ENCODE measurements around the gene CBR1. TPM values are rescaled to one million over a fixed set of nuclear protein-coding genes. Genes with fewer than 3 reads are reported as not detected.

CBR1 gene
- total and polyA plus RNA-seq, 4 donors = 26.4 to 178 (median 64.3) TPM

DNA sequence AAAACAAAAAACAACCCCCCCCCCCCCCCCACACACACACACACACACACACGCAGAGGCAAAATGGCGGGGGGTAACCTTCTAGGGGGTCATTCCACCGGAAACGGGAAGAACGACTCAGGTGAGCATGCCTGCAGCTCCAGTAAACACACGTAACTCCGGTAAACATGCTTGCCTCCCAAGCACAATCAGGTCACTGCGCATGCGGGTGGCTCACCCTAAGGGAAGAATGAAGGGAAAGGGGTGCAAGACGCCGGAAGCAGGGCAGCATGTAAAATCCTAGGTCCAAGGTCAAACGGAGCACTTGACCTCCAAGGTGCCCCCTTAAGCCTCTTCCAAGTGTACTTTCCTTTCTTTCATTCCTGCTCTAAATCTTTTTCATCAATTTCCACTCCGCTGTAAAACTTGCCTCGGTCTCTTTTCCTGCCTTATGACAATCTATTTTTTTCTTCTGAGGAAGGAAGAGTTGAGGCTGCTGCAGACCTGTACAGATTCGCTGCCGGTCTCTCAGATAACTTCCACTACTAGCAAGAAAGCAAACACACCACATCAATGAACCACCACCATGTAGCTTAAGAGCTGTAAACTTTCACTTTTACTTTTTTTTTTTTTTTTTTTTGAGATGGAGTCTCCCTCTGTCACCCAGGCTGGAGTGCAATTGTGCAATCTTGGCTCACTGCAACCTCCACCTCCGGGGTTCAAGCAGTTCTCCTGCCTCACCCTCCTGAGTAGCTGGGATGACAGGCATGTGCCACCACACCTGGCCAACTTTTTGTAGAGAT lies 44.0 kb downstream of the CBR1 start:
- Histone ChIP-seq H3K27ac (ENCODE audit: low read depth in 1 of 2, low read length in 2 of 2) (no peak overlapping the region), H3K36me3 (ENCODE audit: control insufficient read depth in 1 of 2, insufficient read depth in 2 of 2, low read length in 1 of 2) (no peaks in the 10 kb centered on the region), H3K4me1 (ENCODE audit: control insufficient read depth in 1 of 2, insufficient read depth in 2 of 2, low read length in 2 of 2) (no peaks in the 10 kb centered on the region), H3K4me3 (ENCODE audit: low read length in 2 of 2) (no peak overlapping the region), H3K27me3 (ENCODE audit: control insufficient read depth in 1 of 2, insufficient read depth in 2 of 2, low read length in 1 of 2) (no peaks in the 10 kb centered on the region), H3K9me3 (ENCODE audit: control insufficient read depth, low read length) (no peaks in the 10 kb centered on the region)
- ATAC-seq (ENCODE audit: low FRiP score) (no peak), DNase-seq (no peak)
- intact Hi-C loops (cut with DNase I) = loop anchor here in 1 of 2 donors (5.0 kb wide), 1 partner anchor 52 kb away; the partner anchor contains the start of gene SETD4
- 79% methylated on average over 17 of the region's 17 CpGs for WGBS, 2 donors

DNA sequence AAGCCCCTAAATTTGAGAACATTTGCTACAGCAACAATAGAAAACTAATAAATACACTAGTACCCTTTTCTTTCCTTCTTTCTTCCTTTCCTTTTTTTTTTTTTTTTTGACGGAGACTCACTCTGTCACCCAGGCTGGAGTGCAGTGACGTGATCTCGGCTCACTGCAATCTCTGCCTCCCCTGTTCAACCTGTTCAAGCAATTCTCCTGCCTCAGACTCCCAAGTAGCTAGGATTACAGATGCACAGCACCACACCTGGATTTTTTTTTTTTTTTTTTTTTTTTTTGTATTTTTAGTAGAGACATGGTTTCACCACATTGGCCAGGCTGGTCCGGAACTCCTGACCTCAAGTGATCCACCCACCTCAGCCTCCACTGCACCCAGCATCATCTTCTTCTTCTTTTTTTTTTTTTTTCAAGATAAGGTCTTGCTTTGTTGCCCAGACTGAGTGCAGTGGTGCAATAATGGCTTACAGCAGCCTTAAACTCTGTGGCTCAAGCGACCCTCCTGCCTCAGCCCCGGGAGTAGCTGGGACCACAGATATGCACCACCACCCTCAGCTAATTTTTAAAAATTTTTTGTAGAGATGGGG lies 45.4 kb downstream of the CBR1 start:
- Histone ChIP-seq H3K27me3 (ENCODE audit: control insufficient read depth in 1 of 2, insufficient read depth in 2 of 2, low read length in 1 of 2) (no peaks in the 10 kb centered on the region), H3K27ac (ENCODE audit: low read depth in 1 of 2, low read length in 2 of 2) (no peak overlapping the region), H3K9me3 (ENCODE audit: control insufficient read depth, low read length) (no peaks in the 10 kb centered on the region), H3K36me3 (ENCODE audit: control insufficient read depth in 1 of 2, insufficient read depth in 2 of 2, low read length in 1 of 2) (no peaks in the 10 kb centered on the region), H3K4me1 (ENCODE audit: control insufficient read depth in 1 of 2, insufficient read depth in 2 of 2, low read length in 2 of 2) (no peaks in the 10 kb centered on the region), H3K4me3 (ENCODE audit: low read length in 2 of 2) (no peak overlapping the region)
- ATAC-seq (ENCODE audit: low FRiP score) (no peak), DNase-seq (no peak)
- intact Hi-C loops (cut with DNase I) = no loop called here
- 84 to 89% methylated on average over 6 of the region's 6 CpGs for WGBS, 2 donors

DNA sequence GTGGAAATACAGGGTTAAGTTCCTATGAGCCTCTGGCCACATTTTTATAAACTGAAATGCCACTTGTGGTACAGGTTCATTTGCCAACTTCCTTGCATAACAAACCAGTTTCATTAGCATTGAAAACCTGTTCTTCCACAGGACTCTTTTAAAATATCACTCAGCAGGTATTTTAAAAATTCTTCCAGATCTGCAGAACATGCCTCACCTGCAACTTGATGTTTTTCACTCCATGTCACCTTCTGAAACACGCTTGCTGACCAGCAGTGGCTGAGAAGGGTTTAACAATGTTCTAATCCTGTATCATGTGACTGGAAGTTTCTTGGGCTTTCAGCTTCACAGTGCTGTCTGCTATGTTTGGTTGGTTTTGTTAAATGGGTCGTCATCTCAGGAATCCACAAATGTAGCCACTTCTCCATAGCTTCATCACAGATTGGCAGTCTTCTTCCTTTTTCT lies 47.5 kb downstream of the CBR1 start:
- intact Hi-C loops (cut with DNase I) = no loop called here
- no peak for ATAC-seq (ENCODE audit: low FRiP score)
- Histone ChIP-seq H3K27me3 (ENCODE audit: control insufficient read depth in 1 of 2, insufficient read depth in 2 of 2, low read length in 1 of 2) (no peaks in the 10 kb centered on the region), H3K27ac (ENCODE audit: low read depth in 1 of 2, low read length in 2 of 2) (no peak overlapping the region), H3K4me3 (ENCODE audit: low read length in 2 of 2) (no peak overlapping the region), H3K4me1 (ENCODE audit: control insufficient read depth in 1 of 2, insufficient read depth in 2 of 2, low read length in 2 of 2) (no peaks in the 10 kb centered on the region), H3K9me3 (ENCODE audit: control insufficient read depth, low read length) (no peaks in the 10 kb centered on the region), H3K36me3 (ENCODE audit: control insufficient read depth in 1 of 2, insufficient read depth in 2 of 2, low read length in 1 of 2) (no peaks in the 10 kb centered on the region)
- DNase-seq = no peak
- 80 to 85% methylated on average over 2 of the region's 2 CpGs for WGBS, 2 donors

DNA sequence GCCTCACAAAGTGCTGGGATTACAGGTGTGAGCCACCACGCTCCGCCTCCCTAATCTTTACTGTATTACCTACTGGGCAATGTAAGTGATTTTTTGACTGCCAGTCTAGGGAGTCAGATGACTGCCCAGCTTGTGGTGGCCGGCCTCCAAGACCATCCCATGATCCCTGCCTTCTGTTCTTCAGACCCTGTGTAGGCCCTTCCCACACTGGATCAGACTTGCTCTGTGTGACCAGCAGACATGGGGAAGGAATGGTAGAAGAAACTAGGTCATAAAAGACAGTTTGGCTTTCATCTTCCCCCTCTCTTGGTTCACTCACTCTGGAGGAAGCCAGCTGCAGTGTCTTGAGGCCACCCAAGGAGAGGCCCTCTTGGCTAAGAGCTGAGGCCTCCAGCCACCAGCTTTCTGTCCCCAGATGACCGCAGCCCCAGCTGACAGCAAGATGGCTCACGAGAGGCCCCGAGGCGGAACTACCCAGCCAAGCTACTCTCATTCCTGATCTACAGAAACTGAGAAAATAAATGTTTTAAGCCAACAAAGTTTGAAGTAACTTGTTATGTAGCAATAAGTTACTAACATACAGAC lies 50.6 kb downstream of the CBR1 start:
- Histone ChIP-seq H3K27me3 (ENCODE audit: control insufficient read depth in 1 of 2, insufficient read depth in 2 of 2, low read length in 1 of 2) (no peaks in the 10 kb centered on the region), H3K36me3 (ENCODE audit: control insufficient read depth in 1 of 2, insufficient read depth in 2 of 2, low read length in 1 of 2) (no peaks in the 10 kb centered on the region), H3K4me1 (ENCODE audit: control insufficient read depth in 1 of 2, insufficient read depth in 2 of 2, low read length in 2 of 2) (no peaks in the 10 kb centered on the region), H3K27ac (ENCODE audit: low read depth in 1 of 2, low read length in 2 of 2) (no peak overlapping the region), H3K9me3 (ENCODE audit: control insufficient read depth, low read length) (no peaks in the 10 kb centered on the region), H3K4me3 (ENCODE audit: low read length in 2 of 2) (no peak overlapping the region)
- ATAC-seq (ENCODE audit: low FRiP score) = peak; percentile 50
- WGBS, 2 donors = 73 to 75% methylated on average over 7 of the region's 7 CpGs
- DNase-seq = no peak
- intact Hi-C loops (cut with DNase I) = no loop called here

Other genes starting within 250 kb of the CBR1 start
- gene SETD4, start 9.5 kb upstream of the CBR1 start, total RNA-seq = 10 to 100 TPM; 14.8 to 22.5 TPM
- gene SETD4, start 9.5 kb upstream of the CBR1 start, polyA plus RNA-seq = 10 to 100 TPM; 15.2 to 21.8 TPM
- gene CBR3, start 65.1 kb downstream of the CBR1 start, total RNA-seq = 10 to 100 TPM; 13.0 to 14.6 TPM
- gene CBR3, start 65.1 kb downstream of the CBR1 start, polyA plus RNA-seq = 10 to 100 TPM; 17.2 to 30.4 TPM
- 10 to 100 TPM; 14.2 to 14.8 TPM for gene DOP1B, start 86.8 kb downstream of the CBR1 start, total RNA-seq
- gene DOP1B, start 86.8 kb downstream of the CBR1 start, polyA plus RNA-seq = 1 to 10 TPM; 2.9 to 4.3 TPM

Data from aorta (tissue), 5 donors.